ENCODE data around the gene EVC.

- no peak for TF ChIP-seq EZH2 (optimal IDR thresholded peaks at IDR 0.05; ENCODE audit: low read depth, low read length)
- no peak for TF ChIP-seq CTCF (IDR thresholded peaks at IDR 0.05; ENCODE audit: low read length)
These were observed 14.7 kb upstream of the EVC start for GRCh38 chr4:5696341-5696740.

Data from MM.1S (cell line).